NCI-H187 treated with DMSO at 0.1 percent for 48 hours (cell line): ENCODE data around the gene ZNF664.

Experiments used
- DNase-seq: peaks from one replicate; lab custom pipeline; 2025; lab: John Stamatoyannopoulos, UW

The ZNF664 gene

DNA sequence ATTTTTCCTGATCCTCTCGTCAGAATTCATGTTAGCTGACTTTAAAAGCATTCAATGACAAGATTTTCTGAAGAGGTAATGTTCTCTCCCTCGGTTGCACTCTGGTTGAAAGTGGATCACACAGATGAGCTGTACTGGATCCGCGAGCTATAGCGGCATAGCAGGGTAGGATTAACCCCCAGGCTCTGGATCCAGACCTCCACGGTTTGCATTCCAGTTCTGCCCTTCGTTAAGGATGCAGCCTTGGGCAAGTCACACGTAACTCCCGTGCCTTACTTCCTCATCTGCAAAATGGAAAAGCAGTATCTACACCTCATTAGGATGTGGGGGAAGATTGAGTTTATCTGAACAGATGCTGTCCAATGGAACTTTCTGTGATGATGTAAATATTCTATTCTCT is 14.1 kb upstream of the ZNF664 start:
- DNase-seq, result no peak

DNA sequence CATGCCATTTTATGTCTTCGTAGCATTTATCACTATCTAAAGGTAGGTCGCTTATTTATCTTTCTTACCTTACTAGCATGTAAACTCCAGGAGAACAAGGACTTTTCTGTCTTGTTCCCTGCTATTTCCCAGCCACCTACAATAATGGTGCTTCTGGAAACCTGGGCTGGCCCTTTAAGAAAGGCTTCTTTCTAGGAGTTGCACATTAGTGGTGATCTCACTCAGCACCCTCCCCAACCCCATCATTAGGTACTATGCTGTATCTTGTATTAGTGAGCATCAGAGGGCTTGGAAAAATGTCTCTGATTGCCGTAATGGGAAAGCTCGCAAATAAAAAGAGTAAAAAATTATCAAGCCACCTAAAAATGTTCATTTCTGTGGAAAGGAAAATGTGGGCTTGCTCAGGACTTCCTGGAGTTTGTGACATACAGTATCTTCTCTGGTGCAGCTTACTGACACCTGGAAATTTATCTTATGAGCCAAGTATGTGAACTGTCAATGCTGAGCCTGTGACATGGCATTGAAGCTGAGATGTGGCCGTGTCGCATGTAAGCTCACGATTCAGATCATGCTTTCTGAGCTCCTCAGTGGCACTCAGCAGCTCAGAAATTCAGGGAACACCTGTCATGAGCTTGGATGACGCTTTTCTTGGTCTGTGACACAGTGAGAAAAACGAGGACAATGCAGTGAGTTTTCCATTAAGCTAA is 12.8 kb upstream of the ZNF664 start:
- DNase-seq, result no peak

DNA sequence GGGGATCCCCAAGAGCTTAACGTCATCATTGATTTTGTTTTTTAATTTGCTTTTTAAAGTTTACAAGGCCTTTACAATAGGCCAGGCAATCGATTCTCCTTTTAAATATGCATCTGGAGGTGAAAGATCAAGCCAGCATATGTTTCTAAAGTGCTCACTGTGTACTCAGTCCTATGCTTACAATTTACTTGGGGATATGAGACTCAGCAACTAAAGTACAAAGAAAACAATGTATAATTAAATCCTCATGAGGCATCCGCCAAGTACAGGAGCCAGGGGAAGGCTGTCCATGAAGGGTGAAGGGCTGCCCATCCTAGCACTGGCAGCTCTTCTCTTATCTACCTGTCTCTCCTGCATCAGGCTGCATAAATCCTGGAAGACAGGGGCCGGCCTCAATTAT is 12.2 kb upstream of the ZNF664 start:
- DNase-seq, result no peak

DNA sequence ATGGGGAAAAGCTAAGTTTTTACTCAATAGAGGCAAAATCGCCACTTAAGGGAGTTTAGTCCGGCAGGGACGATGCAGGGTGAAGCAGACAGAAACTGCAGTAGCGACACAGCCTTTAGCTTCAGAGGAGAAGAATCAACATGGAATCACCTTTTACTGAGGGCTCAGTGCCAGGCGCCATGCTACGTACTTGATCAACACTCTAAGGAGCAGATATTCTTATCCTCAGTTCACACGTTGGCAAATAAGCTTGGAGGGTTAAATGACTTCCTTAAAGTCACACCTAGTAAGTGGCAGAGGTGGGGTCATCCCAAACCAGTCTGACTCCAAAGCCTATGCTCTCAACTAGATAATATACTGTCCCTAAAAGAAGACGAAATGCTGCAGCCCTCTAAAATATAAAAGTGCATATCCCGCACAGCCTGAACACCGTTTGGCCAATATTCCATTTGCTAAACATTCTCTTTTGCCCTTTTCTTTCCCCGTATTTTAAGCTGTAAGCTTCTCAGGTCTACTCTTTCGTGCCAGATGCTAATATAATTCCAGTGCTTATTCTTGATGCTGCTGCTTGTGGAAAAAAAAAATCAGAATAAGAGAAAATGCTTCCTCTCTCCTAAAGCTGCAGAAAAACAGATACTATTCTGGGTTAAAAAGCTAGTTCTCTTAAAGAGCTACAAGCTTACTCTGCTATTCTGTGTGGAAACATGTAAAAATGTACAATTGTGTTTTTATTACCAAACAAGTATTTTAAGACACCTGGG is 11.2 kb upstream of the ZNF664 start:
- no peak for DNase-seq

DNA sequence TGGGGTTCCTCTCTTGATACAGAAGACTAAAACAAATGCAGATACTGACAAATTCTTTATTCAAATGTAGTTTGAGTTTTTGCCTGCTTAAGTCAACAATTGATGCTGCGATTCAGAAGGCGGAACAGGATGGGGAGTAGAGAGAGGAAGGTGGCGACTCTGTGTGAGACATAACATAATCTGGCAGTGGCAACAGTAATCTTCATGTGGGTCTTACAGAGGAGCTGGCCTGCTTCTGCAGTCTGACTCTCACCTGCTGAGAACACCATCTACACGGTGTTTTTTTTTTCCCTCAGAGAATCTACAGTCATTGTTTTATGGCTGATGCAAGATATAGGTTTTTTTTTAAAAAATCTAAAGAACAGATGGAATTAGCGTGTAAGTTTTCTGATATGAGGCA is 10.5 kb upstream of the ZNF664 start:
- DNase-seq, result no peak

DNA sequence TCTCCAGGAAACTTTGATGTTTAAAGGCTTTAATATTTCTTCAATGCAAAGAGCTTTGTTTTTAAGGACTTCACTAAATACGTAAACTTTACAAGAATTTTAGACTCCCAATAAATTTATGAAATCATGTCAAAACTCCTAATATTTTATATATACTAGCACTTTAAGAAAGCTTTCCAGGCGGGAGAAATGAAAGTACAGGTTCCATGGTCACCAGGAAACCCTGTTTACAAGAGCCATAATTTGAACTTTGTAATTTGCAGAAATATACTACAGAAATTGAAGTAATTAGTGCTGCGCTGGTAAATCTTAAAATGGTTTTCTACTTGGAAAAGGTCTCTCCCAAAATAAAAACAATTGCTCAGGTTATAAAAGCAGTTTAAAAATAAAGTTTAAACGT is 9.2 kb upstream of the ZNF664 start:
- no peak for DNase-seq

DNA sequence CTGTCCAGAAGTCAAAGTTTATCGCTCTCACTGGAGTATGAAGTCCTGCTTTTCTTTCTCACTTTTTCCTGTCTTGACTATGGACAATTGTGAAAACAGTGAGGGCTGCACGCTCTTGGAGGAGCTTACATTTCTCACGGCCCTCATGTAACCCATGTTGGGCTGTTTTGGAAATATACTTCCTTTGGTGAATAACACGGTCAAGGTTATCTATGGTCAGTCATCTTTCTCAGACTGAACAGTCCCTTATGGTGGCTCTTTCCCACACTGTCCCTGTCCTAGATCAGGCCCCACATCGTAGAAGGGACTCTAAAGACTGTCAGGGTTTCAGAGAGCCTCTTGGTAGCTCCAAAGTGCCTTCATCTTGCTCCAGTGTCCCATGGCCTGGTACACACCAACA is 7.6 kb upstream of the ZNF664 start:
- DNase-seq, result no peak

DNA sequence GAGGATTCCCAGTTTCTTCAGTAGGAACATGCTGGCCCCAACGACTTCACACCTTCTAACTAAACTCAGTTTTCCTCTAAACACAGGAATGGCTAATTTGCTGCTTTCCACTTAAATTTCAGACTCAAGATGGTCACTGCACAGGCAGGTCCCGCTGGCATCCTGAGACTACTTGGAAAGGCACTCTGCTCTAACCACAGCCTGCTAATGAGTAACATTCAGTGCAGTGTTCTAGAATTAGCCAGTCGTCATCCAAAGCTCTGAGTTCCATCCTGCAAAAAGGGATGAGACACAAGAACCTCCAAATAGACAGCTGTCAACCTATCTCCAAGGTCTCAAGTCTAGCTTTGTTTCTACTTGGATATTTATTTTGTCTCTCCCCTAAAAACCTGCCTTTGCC is 6.4 kb upstream of the ZNF664 start:
- DNase-seq, result no peak

DNA sequence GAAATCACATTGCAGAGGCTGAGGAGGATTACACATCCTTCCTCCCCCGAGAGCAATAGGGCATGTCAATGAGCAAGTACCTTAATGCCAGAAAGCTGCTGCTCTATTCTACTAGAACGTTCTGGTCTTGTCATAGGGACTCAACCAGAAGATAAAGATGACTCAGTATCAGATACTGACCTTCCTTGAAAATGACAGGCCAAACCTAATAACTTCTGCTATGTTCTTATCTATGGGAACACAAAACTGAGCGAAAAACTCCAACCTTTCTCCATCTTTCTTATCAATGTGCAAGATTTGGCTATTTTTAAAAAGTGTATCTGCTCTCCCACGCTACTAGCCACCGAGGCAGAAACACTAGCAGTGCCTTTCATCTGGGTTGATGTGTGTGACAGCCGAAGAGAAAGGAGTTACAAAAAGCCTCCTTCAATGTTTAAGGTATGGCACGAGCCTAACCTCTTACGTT is 5.9 kb upstream of the ZNF664 start:
- no peak for DNase-seq

DNA sequence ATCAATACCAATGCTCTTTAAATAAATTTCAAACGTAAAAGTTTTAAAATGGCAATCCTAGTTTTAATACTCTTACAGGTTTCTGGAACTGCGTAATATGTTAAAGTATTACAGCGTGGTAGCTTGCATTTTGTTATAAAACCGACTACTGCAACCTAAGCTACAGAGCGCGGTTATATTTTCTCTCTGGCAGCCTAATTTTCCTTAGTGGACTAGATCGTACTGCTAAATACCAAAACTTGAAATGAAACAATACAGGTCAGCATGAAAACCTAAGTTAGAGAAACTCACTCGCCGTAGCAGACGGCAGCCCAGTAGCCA is 1.6 kb upstream of the ZNF664 start:
- no peak for DNase-seq

DNA sequence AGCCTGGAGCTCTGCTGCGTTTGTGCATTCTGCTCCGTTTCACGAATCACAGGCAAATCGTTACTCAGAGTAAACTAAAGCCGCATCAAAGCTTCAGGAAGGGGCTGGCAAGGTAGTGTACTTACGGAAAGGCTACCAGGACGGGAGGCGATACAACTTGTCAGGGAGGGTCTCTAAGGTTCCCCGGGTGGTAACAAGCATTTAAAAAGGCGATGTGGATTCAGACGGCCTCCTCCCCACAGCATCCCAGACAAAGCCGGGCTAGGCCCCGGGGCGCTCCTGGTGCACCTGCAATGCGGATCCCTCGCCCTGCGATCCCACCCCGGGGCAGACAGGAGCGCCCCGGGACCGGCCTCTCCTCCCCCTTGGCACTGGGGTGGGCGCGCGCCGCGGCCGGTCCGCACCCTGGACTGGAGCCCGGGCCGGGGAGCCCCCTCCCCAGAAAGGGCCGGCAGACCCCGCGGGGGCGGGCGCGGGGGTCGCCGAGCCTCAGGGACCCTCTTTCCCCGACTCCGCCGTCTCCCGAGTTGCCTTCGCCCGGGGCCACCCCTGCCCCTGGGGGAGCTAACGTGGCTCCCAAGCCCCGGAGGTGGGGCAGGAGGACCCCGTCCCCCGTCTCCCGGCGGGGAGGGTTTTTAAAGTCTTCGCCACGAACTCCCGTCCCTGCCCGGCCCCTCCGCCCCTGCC is 1.1 kb upstream of the ZNF664 start:
- no peak for DNase-seq

DNA sequence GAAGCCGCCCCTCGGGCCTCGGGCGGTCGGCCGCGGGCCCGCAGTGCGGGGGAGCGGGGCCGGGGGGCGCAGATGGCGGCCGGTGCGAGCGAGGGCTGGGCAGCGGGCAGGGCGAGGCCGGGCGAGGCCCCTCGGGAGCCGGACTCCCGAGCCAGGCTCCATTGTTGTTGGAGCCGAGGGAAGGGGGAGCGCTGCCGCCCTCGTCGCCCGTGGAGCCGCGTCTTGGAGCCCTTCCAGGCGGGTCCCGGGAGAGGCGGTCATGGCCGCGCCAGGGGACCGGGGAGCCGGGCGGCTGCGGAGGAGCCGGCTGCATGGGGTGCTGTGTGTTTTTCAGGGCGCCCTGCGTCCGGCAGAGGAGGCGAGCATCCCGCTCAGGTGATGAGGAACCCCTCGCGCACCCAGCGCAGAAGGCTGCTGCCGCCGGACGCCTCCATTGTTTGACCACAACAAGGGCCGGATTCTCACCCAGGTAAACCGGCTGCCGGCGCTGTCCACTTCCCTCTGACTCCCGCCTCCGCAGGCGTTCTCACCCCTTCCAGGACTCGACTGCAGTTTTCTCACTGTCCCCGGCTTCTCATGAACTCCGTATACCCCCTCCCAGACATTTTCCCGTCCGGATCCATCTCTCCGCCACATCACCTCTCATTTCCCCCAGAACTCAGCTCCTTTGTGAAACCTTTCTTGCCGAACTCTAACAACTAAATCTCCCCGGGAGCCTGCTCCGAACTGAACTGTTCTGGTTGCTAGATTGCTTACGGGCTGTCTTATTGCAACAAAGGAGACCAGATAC is 732 bp downstream of the ZNF664 start:
- no peak for DNase-seq

DNA sequence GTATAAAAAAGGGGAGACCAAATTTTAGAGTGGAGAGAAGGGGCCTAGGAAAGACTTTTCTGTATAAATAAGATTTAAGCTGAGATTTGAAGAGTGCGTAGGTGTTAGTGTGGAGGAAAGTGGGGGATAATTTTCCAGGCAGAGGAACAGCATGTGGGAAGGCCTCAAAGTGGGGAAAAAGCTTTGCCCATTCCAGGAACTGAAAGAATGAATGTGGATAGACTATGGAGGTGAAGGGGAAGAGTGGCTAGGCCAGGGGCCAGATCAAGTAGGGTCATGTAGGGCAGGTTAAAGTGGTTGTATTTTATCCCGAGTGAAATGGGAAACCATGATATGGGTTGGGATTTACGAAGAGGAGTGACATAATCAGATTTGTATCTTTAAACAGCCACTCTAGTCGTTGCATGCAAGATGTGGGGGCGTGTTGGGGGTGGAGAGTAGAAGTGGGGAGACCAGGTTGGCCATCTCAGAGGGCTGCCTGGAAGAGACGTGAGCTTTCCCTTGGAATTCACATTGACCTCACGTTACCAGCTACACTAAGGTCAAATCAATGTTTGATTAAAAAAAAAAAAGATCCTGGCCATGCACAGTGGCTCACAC is 3.3 kb downstream of the ZNF664 start:
- no peak for DNase-seq

DNA sequence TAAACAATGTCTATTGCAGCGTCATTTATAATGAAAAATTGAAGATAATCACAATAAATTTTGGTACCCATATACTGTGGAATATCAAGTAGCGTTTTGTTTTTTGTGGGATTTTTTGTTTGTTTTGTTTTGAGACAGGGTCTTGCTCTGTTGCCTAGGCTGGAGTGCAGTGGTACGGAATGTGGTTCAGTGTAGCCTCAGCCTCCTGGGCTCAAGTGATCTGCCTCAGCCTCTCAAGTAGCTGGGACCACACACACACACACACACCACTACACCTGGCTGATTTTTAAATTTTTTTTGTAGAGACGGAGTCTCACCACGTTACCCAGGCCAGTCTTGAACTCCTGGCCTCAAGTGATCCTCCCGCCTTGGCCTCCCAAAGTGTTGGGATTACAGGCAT is 6.6 kb downstream of the ZNF664 start:
- no peak for DNase-seq

DNA sequence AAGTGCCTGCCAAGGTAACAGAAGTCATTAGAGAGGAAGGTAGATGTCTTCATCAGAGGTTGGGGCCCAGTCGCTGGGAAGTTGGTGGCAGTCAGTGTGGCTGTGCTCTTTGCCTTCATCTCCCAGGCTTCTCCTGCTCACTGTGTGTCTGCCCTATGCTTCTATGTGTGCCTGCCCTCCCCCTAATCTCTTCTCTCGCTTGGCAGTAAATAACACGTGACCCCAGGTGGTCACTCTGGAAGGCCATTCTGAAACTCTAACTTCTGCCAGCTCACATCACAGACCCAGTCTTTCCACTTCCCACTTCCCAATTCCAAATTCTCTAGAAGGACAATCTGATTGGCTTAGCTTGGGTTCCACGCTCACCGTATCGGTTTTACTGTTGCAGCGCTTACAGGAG is 9.3 kb downstream of the ZNF664 start:
- DNase-seq, result no peak

DNA sequence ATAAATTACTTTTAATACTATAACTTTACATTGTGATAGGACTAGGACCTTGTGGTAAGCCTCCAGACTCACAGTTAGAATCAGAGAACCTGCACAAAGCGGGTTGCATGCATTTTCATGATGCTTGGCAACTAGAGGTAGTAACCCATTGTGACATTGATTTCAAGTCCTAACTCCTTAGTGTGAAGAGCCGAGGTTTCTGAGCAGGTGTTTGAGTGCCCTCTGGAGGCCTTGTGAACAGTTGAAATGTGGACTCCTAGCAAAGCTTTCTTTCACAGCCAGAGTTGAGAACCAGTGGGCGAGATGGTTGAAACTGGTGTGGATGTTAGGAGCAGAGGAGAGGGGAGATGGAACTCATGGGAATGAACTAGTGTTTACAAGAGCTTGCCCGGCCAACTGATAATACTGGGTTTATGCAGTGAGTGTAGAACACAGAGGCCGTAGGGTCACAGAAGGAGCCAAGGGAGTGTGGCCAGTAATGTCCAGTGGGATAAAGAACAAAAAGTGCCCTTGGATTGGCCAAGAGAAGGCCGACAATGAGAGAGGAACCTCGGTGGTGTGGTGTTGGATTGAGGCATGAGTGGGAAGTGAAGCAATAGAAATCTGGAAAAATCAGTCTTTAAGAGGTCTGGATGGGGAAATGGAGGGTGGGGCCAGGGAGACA is 10.9 kb downstream of the ZNF664 start:
- no peak for DNase-seq

DNA sequence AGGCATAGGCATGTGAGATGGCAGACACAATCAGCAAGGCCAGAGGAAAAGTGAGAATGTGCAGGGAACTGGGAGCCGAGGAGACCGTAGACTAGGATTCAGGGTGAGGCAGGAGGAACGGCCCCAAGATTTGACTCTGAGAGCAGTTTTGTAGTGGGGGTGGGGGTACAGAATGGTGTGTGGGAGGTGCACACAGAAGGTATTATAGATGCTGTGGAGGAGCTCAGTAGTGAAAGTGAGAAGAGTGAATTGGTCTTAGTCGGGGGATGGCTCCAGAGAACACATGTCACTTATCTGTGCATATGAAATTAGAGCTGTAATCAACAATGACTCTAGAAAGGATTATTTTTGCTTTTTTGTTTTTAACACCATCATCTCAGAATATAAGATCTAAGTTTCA is 11.9 kb downstream of the ZNF664 start:
- no peak for DNase-seq

DNA sequence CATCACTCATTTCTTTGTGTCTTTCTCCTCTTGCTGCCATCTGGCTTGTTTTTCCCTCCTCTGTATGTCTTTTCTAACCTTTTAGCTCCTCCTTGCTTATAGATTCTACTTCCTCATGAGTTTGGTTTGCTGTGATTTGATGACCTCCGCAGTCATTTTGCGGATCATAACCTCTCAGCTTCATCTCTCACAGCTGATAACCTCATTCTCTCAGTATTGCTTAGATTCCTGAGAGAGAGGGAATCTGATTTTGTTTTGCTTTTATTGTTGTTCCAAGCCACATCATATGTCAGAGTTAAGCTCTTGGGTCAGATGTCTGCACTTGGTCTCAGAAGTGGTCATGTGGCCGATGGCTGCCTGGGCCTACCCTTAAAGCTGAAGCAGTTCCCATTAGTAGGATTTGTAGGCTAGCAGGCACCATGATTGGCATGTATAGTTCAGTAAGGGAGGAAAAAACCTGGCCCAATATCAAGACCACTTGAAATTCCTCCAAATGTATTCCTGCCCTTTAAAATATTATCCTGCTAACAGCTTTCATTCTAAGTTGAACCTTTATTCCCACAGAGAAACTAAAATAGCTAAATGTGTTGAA is 13.5 kb downstream of the ZNF664 start:
- DNase-seq, result no peak

DNA sequence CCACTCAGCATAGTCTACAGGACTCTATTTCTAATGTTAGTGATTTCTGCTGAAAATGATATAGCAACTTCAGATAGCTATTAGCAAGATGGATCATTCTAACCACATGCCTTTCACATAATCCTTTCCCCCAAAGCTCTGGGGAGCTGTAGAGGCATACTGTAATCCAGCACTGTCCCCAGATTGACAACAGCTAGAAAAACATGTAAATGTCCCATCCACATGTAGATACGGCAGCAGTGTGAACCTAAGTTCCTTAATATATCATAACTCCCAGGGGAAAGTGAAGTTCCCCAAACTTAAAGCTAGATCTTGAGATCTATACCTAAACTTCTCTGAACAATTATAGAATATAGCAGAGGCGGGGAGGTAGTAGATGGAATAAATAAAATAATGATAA is 14.0 kb downstream of the ZNF664 start:
- no peak for DNase-seq

DNA sequence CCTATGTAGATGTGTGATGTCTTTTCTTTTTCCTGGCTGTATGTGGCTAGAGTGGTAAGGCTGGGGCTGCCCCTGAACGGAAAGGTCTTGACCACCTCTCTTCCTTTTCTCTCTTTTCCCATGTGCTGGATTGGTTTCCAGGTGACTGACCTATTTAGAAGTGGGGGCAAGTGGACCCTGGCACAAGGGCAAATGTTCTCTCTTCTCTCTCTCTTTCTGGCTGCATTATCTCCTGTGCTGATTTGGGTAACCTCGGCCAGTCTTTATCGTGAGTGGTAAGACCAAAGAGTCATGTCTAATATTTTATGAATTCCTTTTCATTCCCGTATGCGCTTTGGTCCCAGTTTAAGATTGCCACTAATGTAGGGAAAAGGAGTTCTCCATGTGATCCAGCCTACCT is 16.2 kb downstream of the ZNF664 start:
- DNase-seq, result no peak

DNA sequence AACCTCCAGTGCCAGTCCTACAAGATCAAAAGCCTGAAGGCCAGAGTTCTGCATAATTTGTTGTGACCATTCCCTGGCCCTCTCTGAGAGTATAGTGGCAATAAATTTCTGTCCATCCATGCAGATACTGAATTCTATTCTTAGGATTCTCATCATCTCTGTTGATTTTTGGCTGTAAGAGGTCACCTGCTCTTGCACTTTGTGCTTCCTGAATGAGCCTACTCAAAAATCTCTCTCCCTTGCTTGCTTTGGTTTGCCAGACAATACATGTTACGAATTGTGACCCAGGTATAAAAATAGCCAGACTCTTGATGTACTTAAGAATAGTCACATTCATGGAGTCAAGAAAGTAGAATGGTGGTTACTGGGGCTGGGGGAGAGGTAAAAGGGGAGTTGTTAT is 16.7 kb downstream of the ZNF664 start:
- no peak for DNase-seq
